Raji (cell line): ENCODE measurements around the gene SNCB.

Experiments used
- POLR2A ChIP-seq: IDR thresholded peaks from 2 replicates; pipeline ENCODE4 v1.6.1; 2011; ENCODE audit warnings: low read depth, low read length, control low read depth; ENCODE audit not compliant: insufficient read depth

The SNCB gene

DNA sequence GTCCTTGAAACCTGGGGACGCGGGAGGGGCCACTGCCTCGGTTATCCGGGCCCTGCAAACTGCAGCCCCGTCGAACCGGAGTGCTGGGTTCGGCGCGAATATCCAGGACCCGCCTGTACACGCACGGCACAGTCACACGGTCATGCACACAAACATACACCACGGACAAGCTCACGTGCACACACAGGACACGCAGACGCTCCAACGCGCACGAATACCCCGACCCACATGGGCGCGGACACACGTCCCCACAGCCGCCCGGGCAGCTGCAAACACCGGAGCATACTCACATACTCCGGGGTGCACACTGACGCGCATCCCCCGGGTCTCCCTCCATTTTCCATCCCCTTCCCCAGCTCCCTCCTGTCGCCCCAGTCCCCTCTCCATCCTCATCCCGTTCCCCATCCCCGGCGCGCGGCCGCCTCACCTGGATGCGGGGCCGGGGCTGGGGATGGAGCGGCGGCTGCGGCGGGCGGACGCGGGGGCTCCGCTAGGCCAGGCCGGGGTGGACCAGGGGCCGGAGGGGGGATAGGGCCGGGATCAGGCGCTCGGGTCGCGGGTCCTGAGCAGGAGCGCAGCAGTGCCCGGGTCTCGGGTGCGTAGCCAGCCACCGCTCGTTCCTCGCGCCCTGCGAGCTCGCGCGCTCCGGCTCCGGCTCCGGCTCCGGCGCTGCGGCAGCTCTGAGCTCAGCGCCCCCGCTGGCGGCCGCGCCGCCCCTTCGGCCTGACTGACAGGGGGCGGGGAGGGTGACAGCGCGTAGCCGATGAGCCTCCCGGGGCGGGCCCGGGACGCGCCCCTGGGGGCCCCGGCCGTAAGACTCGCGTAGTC lies at the start of gene SNCB, which contains the start of gene EIF4E1B:
Gene SNCB, minus strand, starts transcription at position 682 of the 828 bp plus-strand sequence. CDS start 880 bp downstream, outside the sequence.
Gene EIF4E1B, plus strand, starts transcription at position 823 of the 828 bp plus-strand sequence. CDS start 12,113 bp downstream, outside the sequence.
- TF ChIP-seq POLR2A, result no peak

DNA sequence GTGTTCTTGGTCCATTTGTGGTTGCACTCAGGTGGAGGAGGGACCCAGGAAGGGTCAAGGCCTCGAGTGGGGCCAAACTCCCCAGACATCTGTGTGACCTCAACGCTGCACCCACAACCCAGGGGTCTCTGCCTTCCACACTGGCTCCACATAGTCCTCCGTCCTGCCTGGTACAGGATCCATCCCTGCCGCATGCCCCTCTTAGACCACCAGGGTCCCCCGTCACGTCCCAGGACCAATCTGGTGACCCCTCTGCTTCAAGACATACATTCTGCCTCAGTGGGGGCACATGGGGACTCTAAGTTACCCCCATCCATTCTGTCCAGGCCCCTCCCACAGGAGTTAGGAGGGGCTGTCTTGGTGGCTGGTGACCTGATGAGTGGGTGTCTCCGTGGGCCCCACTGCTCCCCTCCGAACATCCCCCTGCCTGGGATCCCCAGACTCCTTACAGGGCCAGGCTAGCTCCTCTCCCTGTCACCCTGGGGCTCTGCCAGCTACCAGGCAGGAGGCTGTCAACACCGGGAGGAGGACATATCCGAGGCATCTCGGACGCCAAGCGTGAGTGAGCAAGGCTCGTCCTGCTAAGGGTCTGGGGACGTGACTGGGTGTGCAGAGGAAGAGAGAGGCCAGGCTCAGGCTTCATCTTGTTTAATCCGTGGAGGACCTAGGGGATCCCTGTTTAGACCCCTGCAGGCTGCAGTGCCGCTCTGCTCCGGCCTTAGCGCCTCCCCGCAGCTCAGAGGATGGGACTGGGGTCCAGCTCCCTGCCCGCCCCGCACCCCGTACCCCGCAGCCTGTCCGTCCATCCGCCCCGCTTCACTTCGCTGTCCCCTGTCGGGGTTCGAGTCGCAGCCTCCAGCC lies 49.3 kb upstream of the SNCB start:
- TF ChIP-seq POLR2A, result no peak

DNA sequence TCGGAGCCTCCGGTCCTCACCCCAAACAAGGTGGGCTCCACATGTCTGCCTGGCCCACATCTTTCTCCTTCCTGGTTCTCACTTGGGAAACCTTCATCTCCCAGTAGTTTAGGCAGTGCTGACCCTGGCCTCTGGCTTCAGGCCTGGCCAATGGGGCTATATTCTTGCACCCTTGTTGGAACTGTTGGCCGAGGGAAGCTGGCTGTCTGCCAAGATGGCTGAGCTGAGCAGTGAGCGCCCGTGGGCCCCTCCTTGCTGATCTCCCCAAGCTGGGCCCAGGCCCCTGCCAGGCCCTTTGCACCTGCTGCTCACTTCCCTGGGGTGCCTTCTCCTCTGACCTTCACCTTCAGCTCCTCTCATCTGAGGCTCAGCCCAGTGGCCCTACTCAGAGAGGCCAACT lies 48.2 kb upstream of the SNCB start:
- TF ChIP-seq POLR2A, result no peak

DNA sequence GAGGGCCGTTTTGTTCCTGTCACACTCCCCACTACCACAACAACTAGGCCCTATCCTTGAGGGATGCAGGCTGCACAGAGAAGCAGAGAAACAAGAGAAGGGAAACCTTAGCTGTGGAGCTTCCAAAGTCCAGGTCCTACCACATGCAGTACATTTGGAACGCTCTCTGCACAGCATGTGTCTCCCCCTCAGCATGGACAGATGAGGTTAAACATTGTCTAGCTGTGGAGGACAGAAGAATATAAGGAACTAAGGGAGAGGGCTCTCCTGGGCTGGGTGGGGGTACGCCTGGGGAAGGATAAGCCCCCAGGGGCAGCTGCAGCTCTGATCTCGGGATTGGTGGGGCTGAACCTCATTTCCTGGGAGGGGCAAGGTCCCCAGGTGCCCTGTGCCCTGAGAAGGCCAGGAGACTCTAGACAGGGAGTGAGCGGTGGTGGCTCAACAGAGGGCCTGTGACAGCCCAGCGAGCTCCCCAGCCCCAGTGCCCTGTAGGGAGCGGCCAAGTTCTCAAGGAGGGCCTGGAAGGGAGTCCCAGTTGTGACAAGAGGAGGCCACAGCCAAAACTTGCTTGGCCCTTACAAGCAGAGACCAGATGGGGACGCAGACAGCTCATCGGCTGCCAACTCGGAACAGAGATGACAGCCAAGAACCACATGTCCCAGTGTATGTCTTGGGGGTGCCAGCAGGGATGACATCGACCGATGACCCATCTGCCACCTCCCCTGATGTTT lies 47.0 kb upstream of the SNCB start:
- no peak for TF ChIP-seq POLR2A

DNA sequence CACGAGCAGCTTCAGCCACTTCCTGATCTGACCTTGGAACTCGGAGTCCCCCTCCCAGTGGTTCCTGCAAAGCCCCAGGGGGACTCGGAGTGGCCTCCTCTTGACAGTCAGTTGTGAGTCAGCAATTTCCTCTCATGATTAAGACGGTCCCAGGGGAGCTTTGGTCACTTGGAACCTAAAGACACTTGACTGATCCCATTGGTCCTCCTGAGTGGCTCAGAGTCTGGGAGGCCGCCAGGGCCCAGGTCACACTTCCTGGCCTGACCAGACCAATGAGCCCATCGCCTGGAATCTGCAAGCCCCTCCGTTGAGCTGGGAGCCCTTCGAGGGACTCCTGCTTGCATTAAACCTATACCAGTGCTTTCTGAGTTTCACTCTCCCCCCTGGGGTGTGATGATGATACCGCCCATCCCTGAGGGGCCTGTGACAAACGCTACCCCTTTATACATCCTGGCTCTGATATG lies 46.1 kb upstream of the SNCB start:
- TF ChIP-seq POLR2A, result no peak

DNA sequence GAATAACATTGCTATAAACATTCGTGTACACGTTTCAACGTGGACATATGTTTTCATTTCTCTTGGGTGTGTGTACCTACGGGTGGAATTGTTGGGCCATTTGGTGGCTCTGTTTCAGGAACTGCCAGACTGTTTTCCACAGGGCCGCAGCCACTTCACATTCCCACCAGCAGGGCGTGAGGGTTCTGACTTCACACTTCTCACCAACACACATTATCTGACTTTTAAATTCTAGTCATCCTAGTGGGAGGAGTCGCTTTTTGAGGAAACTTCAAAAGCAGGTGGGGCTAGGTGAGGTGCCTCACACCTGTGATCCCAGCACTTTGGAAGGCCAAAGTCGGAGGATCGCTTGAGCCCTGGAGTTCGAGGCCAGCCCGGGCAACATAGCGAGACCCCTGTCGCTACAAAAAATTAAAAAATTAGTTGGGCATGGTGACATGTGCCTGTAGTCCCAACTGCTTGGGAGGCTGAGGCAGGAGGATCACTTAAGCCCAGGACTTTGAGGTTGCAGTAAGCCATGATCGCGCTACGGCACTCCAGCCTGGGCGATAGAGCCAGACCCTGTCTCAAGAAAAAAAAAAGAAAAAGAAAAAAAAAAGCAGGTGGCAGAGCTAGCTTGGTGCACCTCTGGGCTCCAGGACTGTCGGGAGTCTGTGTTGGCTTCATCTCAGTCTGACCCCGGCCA lies 45.5 kb upstream of the SNCB start:
- TF ChIP-seq POLR2A, result no peak

DNA sequence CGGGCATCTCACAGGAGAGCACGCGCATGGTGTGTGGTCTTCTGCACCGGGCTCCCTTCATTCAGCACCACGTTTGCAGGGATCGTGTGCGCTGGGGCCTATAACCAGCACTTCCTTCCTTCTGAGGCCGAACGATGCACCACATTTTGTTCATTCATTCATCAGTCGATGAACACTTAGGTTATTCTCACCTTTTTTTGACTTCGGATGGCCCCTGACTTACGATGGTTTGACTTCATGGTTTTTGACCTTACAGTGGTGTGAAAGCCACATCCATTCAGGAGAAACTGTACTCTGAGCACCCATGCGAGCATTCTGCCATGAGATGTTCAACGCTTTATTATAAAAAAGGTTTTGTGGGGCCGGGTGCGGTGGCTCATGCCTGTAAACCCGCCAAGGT lies 44.5 kb upstream of the SNCB start:
- TF ChIP-seq POLR2A, result no peak

DNA sequence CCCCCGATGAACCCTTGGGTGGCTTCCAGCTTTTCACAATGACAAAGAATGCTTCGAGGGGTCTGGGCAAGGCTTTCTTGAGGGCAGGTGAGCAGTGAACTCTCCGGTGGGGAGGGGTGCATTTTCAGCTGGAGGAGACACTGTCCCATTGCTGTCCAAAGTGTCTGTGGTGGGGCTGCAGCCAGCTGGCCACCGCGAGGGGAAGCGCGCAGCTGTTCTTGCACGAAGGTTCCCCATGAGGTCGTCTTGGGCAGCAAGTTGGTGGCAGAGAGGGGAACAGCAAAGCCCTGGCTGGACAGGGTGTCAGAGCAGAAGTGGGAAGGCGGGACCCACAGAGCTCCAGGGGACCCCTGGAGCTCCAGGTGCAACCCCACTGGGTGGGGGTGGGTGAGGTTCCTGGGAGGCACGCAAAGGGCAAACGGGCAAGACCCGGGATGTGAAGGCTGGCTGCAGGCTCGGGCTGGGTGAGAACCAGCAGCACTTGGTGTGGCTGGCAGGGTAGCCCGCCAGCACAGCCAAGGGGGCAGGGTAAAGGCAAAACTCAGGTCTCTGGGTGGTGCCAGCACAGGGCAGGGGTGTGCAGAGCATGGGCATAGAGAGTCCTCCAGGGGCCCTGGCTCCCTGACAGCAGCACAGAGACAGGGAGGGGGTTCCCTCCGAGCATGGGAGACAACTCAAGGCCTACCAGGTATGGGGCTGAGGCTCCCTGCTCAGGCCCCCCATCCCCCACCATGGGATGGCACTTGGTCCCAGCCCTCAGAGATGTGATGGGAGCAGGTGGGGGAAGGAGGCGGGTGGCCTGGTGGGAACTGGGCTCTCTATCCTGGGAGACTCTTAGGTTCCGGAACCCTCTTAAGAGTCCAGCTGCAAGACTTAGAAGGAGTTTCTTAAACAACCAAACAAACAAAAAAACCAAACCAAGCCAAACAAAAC lies 43.6 kb upstream of the SNCB start:
- no peak for TF ChIP-seq POLR2A

DNA sequence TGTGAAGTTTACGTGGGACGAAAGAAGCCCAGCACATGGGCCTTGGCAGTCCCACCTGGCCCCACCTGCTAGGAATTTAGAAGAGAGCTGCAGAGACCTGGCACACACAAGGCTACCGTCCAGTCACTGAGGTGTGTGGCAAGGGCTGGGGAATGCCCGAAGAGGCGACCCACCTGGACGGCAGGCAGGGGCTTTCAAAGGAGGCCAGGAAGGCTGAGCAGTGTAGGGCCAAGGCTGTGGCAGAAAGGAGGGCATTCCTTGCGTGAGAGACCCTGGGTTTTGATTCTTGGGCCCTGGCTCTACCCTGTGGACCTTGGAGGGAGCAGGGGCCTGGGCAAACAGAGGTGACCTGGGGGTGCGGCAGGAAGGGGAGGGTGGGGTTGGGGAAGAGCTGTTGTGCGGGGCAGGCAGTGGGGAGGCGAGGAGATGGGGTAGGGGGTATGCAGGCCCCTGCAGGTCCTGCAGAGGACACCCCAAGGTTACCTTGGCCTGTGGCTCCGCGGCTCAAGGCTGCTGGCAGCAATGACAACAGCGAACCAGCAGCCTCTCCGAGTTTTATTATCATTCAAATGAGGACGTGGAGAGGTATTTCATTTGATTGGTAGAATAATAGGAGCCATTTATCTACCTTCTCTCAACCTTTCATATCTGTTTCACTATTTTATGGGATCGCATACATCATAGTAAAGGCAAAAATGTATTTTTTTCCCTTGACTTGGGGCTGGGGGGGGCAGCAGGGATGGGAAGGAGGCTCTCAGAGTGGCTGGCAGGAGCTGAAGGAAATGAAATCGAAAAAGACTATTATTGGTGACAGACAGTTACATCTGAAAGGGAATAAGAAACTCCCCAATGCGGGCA lies 41.8 kb upstream of the SNCB start:
- TF ChIP-seq POLR2A, result no peak

DNA sequence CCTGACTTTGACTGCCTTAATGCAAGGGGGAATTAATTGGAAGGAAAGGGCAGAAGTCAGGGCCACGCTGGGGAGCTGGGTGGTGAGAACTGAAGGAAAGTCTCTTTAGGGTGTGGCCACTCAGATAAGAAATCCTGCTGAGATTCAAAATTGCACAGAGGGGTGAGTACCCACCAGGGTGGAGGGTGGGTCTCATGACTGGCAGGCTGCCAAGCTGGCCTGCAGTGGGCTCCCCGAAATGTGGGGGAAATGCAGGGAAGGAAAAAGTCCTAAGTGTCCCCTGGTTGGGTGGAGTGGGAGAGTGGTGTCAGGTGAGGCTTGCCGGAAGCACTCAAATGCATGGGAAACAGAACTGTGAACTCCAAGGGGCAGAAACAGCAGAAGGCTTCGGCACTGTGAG lies 41.1 kb upstream of the SNCB start:
- no peak for TF ChIP-seq POLR2A

DNA sequence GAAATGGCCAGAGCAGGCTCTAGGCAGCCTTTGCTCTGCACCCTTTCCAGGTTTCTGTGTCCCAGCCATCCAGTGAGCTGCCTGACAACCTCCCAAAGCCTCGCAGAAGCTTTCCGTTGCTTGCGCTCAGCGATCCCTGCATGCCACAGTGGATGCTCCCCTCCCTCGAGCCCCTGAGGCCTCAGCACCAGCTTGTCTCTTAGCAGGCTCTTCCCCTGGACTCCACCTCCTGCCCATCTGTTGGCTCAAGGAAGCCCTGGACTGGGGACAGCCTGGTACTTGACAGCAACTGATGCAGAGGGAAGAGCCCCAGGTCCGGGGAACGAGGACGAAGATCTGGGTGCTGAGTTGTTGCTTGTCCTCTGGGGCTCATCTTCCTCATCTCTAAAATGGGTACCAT lies 40.1 kb upstream of the SNCB start:
- no peak for TF ChIP-seq POLR2A

DNA sequence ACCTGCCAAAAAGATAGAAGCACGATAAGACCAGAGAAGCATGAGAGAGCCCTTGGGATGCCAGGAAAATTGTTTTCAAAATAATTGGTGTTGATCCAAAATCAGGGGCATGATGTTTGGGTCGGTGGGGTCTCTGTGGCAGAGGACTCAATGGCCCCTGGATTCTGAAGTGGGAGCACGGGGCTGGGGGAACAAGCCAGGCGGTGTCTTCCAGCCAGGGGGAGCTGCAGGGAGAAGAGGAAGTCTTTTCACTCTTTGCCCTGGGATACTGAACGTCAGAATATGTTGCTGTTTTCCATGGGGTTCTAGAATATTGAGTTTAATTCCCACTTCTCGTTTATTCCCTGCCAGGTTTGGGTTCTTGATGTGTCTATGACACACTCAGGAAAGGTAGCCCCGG lies 37.3 kb upstream of the SNCB start:
- no peak for TF ChIP-seq POLR2A

DNA sequence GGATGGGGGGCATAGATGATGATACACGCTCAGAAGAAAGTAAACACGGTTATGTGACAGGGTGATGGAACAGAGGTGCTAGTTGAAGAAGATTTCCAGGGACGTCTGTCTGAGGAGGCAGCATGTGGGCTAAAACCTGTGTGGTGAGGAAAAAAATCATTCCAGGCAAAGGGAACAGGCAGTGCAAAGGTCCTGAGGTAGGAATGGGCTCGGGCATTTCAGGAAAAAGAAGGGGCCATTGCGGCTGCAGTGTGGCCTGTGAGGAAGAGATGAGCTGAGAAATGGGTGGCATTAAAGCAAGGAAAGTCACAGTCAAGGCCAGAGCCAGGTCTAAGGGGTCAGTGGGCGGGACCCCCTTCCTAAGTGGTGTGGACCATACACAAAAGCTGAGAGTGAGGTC lies 35.2 kb upstream of the SNCB start:
- no peak for TF ChIP-seq POLR2A

DNA sequence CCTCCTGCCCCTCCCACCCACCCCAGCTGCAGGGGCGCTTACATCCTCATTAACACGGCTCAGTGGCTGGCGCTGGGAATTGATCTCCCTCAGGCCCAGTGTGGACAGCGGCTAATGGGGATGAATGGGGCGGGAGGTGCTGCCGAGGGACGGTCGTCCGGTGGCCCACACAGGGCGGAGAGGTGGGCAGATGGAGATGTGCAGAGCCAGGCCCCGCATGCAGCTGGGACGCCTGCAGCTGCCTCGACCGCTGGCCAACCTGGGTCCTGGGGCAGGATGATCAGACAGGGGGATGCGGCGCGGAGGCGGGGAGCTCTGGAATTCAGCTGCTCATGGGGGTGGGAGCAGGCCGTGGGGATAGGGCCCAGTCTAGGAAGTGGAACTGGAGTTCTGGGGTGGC lies 34.6 kb upstream of the SNCB start:
- no peak for TF ChIP-seq POLR2A
